DMS153 treated with DMSO at 0.1 percent for 48 hours (cell line): ENCODE results near the gene RNF146.
"Not testable (repeated sequence)": the region's sequence is repeated elsewhere in the genome, so short reads cannot be mapped to it uniquely, and the experiment has no call there.

Experiments
- DNase-seq: peaks from one replicate; lab custom pipeline; 2025; ENCODE audit not compliant: unreplicated experiment; lab: John Stamatoyannopoulos, UW

The RNF146 gene

GRCh38 chr6:127266178-127266891, at the start of gene RNF146:
TSS of gene RNF146 (plus strand) at chr6:127266864. CDS start at chr6:127280339, 13,475 bp downstream.
- DNase-seq: peak; percentile 74

- no peak for DNase-seq
Measured at GRCh38 chr6:127219869-127220268, 46.8 kb upstream of the RNF146 start.

GRCh38 chr6:127221201-127221600, 45.5 kb upstream of the RNF146 start:
- no peak for DNase-seq

GRCh38 chr6:127222418-127222817, 44.2 kb upstream of the RNF146 start:
- DNase-seq: no peak

GRCh38 chr6:127225497-127225896, 41.2 kb upstream of the RNF146 start:
- DNase-seq: no peak

GRCh38 chr6:127233819-127234218, 32.8 kb upstream of the RNF146 start:
- not testable (repeated sequence) for DNase-seq

GRCh38 chr6:127243501-127243900, 23.2 kb upstream of the RNF146 start:
- no peak for DNase-seq

- DNase-seq: no peak
Measured at GRCh38 chr6:127247114-127248096, 19.3 kb upstream of the RNF146 start.

- DNase-seq: no peak
Measured at GRCh38 chr6:127249621-127250020, 17.0 kb upstream of the RNF146 start.

GRCh38 chr6:127255286-127255685, 11.4 kb upstream of the RNF146 start:
- no peak for DNase-seq

- no peak for DNase-seq
Measured at GRCh38 chr6:127262896-127263295, 3.8 kb upstream of the RNF146 start.

- DNase-seq: no peak
Measured at GRCh38 chr6:127263481-127263880, 3.2 kb upstream of the RNF146 start.

GRCh38 chr6:127266892-127267645, 405 bp downstream of the RNF146 start:
- peak; percentile 17 for DNase-seq

GRCh38 chr6:127267646-127268625, 1.3 kb downstream of the RNF146 start:
- peak; percentile 12 for DNase-seq

GRCh38 chr6:127272576-127272975, 5.9 kb downstream of the RNF146 start:
- no peak for DNase-seq

GRCh38 chr6:127273499-127273898, 6.8 kb downstream of the RNF146 start:
- no peak for DNase-seq

- DNase-seq: no peak
Measured at GRCh38 chr6:127276331-127276730, 9.7 kb downstream of the RNF146 start.

- no peak for DNase-seq
Measured at GRCh38 chr6:127277878-127278843, 11.5 kb downstream of the RNF146 start.

- DNase-seq: no peak
Measured at GRCh38 chr6:127279815-127280214, 13.2 kb downstream of the RNF146 start.
